SU-DHL-6 (cell line): ENCODE results near the gene HDAC3.

ENCODE experiments used
- H2AFZ ChIP-seq: fragments of 200-600 bp; sonication (generic); 2 replicates; pipeline ENCODE4 v1.6.1; 2014; ENCODE audit warnings: low read depth, mild to moderate bottlenecking, moderate library complexity, mixed read lengths, antibody characterized with exemption, low read length; ENCODE audit not compliant: severe bottlenecking
- H3F3A ChIP-seq: fragments of 200-600 bp; shearing (Covaris generic); 2 replicates; pipeline ENCODE4 v1.6.0; 2016; ENCODE audit warnings: antibody characterized with exemption, mild to moderate bottlenecking; ENCODE audit not compliant: insufficient read depth
- H3K27ac ChIP-seq: fragments of 200-600 bp; sonication (generic); 2 replicates; pipeline ENCODE4 v1.5.1; 2016; ENCODE audit warnings: low read depth, mild to moderate bottlenecking, low read length, moderate library complexity, mixed read lengths
- H3K27me3 ChIP-seq: fragments of 200-600 bp; sonication (generic), shearing (Covaris generic); 2 replicates; pipeline ENCODE4 v1.6.0; 2014; ENCODE audit warnings: mild to moderate bottlenecking, low read length
- H3K36me3 ChIP-seq: fragments of 200-600 bp; sonication (generic); 2 replicates; pipeline ENCODE4 v1.6.1; 2014; ENCODE audit warnings: mild to moderate bottlenecking, low read length, mixed read lengths
- H3K4me2 ChIP-seq: fragments of 300-600, 200-600 bp; shearing (Covaris generic), sonication (generic); 2 replicates; pipeline ENCODE4 v1.6.0; 2014; ENCODE audit warnings: low read length, low read depth, mild to moderate bottlenecking; ENCODE audit not compliant: poor library complexity, severe bottlenecking
- H3K4me3 ChIP-seq: fragments of 200-600 bp; sonication (generic); 2 replicates; pipeline ENCODE4 v1.5.1; 2014; ENCODE audit warnings: antibody characterized with exemption, low read length, mild to moderate bottlenecking, mixed read lengths; ENCODE audit not compliant: insufficient read depth, poor library complexity, severe bottlenecking
- H3K79me2 ChIP-seq: fragments of 200-600 bp; sonication (generic); 2 replicates; pipeline ENCODE4 v1.6.1; 2014; ENCODE audit warnings: mild to moderate bottlenecking, low read length, moderate library complexity; ENCODE audit not compliant: insufficient read depth
- H3K9ac ChIP-seq: fragments of 200-600 bp; sonication (generic); 2 replicates; pipeline ENCODE4 v1.7.0; 2014; ENCODE audit warnings: mild to moderate bottlenecking, low read length
- H3K9me2 ChIP-seq: fragments of 200-600 bp; sonication (generic); replicated peaks from 2 replicates; pipeline ENCODE4 v1.6.1; 2014; ENCODE audit warnings: low read length; ENCODE audit not compliant: insufficient read depth
- H3K9me3 ChIP-seq: fragments of 200-600 bp; sonication (generic); 2 replicates; pipeline ENCODE4 v1.6.1; 2014; ENCODE audit warnings: low read length, mixed read lengths; ENCODE audit not compliant: insufficient read depth
- H4K20me1 ChIP-seq: fragments of 200-600 bp; sonication (generic); 2 replicates; pipeline ENCODE4 v1.6.1; 2014; ENCODE audit warnings: low read depth, mild to moderate bottlenecking, antibody characterized with exemption, low read length, moderate library complexity, mixed read lengths
- CTCF ChIP-seq: fragments of 200-600 bp; sonication (generic); IDR thresholded peaks from one replicate; pipeline ENCODE4 v1.5.1; 2017; ENCODE audit warnings: antibody characterized with exemption, mild to moderate bottlenecking, low read length, moderate library complexity; ENCODE audit not compliant: insufficient read depth, poor library complexity, severe bottlenecking
- EZH2phosphoT487 ChIP-seq: fragments of 200-600 bp; sonication (generic), shearing (Covaris generic); conservative IDR thresholded peaks from 2 replicates; pipeline ENCODE4 v1.6.1; 2018; ENCODE audit warnings: mild to moderate bottlenecking, antibody characterized with exemption, low read length, moderate library complexity, mixed read lengths

Gene HDAC3

GRCh38 chr5:141649056-141649688 is 12.5 kb upstream of the HDAC3 start:
- H3K9ac ChIP-seq, result no peak overlapping the region
- no peak overlapping the region for H3K4me3 ChIP-seq
- H2AFZ ChIP-seq, result no peak overlapping the region
- no peak overlapping the region for H3K4me2 ChIP-seq
- TF ChIP-seq CTCF (no peak), EZH2phosphoT487 (no peak)
- no peaks in the 10 kb centered on the region for H3K9me3 ChIP-seq
- H3K9me2 ChIP-seq, result no peaks in the 10 kb centered on the region
- H3F3A ChIP-seq, result peaks cover 11% of the 10 kb centered on the region; the same call in 1 of the 2 replicates
- no peaks in the 10 kb centered on the region for H3K79me2 ChIP-seq
- H3K27me3 ChIP-seq, result no peaks in the 10 kb centered on the region
- no peaks in the 10 kb centered on the region for H4K20me1 ChIP-seq
- H3K36me3 ChIP-seq, result no peaks in the 10 kb centered on the region
- no peak overlapping the region for H3K27ac ChIP-seq

- Histone ChIP-seq H3K27ac (no peak overlapping the region), H3K9me3 (no peaks in the 10 kb centered on the region), H3K4me2 (no peak overlapping the region), H3K9ac (no peak overlapping the region), H4K20me1 (no peaks in the 10 kb centered on the region), H3K9me2 (no peaks in the 10 kb centered on the region), H3F3A (peaks cover 11% of the 10 kb centered on the region; the same call in 1 of the 2 replicates), H3K36me3 (no peaks in the 10 kb centered on the region), H3K79me2 (no peaks in the 10 kb centered on the region), H3K4me3 (no peak overlapping the region), H3K27me3 (no peaks in the 10 kb centered on the region), H2AFZ (no peak overlapping the region)
- TF ChIP-seq EZH2phosphoT487, result no peak
- TF ChIP-seq CTCF, result no peak
Observed at GRCh38 chr5:141647851-141648250, 11.2 kb upstream of the HDAC3 start.

GRCh38 chr5:141647242-141647641 is 10.6 kb upstream of the HDAC3 start:
- Histone ChIP-seq H4K20me1 (no peaks in the 10 kb centered on the region), H3K27me3 (no peaks in the 10 kb centered on the region), H3F3A (peaks cover 12% of the 10 kb centered on the region; the same call in 1 of the 2 replicates), H3K36me3 (no peaks in the 10 kb centered on the region), H3K9me3 (no peaks in the 10 kb centered on the region), H3K4me3 (no peak overlapping the region), H3K27ac (no peak overlapping the region), H3K4me2 (no peak overlapping the region), H3K9me2 (no peaks in the 10 kb centered on the region), H3K79me2 (no peaks in the 10 kb centered on the region), H2AFZ (no peak overlapping the region), H3K9ac (no peak overlapping the region)
- TF ChIP-seq EZH2phosphoT487 (no peak), CTCF (no peak)
